K562 (cell line): ENCODE measurements around the gene PPP6R3. TPM values are rescaled to one million over a fixed set of nuclear protein-coding genes. Genes with fewer than 3 reads are reported as not detected.

Experiments
- ATAC-seq: fragments of 200-7000 bp; cut with Tn5 transposase; 3 replicates; pipeline ENCODE4 v1.9.1; 2020; ENCODE audit warnings: moderate library complexity
- BruUV-seq: library from RNA; stranded (reverse); fragments of 400-500 nt; replicated peaks from 2 replicates; lab custom pipeline; 2021; lab: Mats Ljungman, UMichigan
- CTCF ChIA-PET: fragments of 300-600 bp; formaldehyde crosslinking; extraction: SDS; loops from one replicate; lab custom pipeline; 2021; ENCODE audit warnings: low intra/inter-chr PET ratio; lab: Yijun Ruan, JAX
- POLR2A ChIA-PET: fragments of 300-600, 350-650 bp; sonication (Branson Sonifier 250); formaldehyde crosslinking; extraction: SDS; loops from one replicate; lab custom pipeline; 2021; ENCODE audit warnings: antibody characterized with exemption, inconsistent platforms; lab: Yijun Ruan, JAX
- DNase-seq, 4 experiments: peaks; one replicate each; pipeline versions ENCODE4 v3.0.0 to v3.0.0-alpha.2; 2011 to 2018; ENCODE audit warnings: low spot score in 3 of 4, mixed read lengths in 3 of 4; ENCODE audit errors: extremely low read depth in 1 of 4
- FAIRE-seq: peaks from 2 replicates; lab custom pipeline; 2011; peaks lifted over from hg19 to GRCh38; lab: Jason Lieb, UNC
- H2AFZ ChIP-seq: 2 replicates; pipeline ENCODE4 v1.6.0; 2011; ENCODE audit warnings: low read depth, low read length, control low read depth, inconsistent platforms
- H3K27ac ChIP-seq: fragments of 200-600 bp; 3 replicates; pipeline ENCODE4 v1.8.0; 2011; ENCODE audit warnings: low read depth, mild to moderate bottlenecking, control low read depth, inconsistent platforms, low read length, moderate library complexity, mixed read lengths; ENCODE audit errors: extremely low read depth
- H3K27me3 ChIP-seq, 2 experiments: fragments of 300-600 bp in 1 of 2; 2 replicates in 1 of 2; 3 replicates in 1 of 2; pipeline versions ENCODE4 v1.6.0 to v1.8.0; 2011; ENCODE audit warnings: inconsistent platforms in 2 of 2, low read length in 2 of 2, mild to moderate bottlenecking in 1 of 2, mixed read lengths in 1 of 2, moderate library complexity in 1 of 2; ENCODE audit not compliant: control insufficient read depth in 2 of 2, insufficient read depth in 2 of 2
- H3K36me3 ChIP-seq: fragments of 300-600 bp; 3 replicates; pipeline ENCODE4 v1.8.0; 2011; ENCODE audit warnings: mild to moderate bottlenecking, low read length, inconsistent platforms; ENCODE audit not compliant: control insufficient read depth, insufficient read depth
- H3K4me1 ChIP-seq, 2 experiments: fragments of 200-600 bp in 1 of 2; replicated peaks in 1 of 2; 2 replicates in 1 of 2; 3 replicates in 1 of 2; pipeline versions ENCODE4 v1.5.1 to v1.8.0; 2011; ENCODE audit warnings: inconsistent platforms in 2 of 2, low read length in 2 of 2, mild to moderate bottlenecking in 1 of 2, mixed read lengths in 1 of 2, moderate library complexity in 1 of 2; ENCODE audit not compliant: control insufficient read depth in 2 of 2, insufficient read depth in 2 of 2
- H3K4me2 ChIP-seq: 2 replicates; pipeline ENCODE4 v1.6.1; 2011; ENCODE audit warnings: low read length, control low read depth, inconsistent platforms, mixed read lengths; ENCODE audit not compliant: insufficient read depth
- H3K4me3 ChIP-seq: fragments of 200-600 bp; sonication (generic), shearing (Covaris generic); 2 replicates; pipeline ENCODE4 v1.5.1; 2016; ENCODE audit warnings: control low read depth, inconsistent platforms
- H3K79me2 ChIP-seq: fragments of 200-600 bp; 3 replicates; pipeline ENCODE4 v1.8.0; 2011; ENCODE audit warnings: low read length, inconsistent platforms; ENCODE audit not compliant: control insufficient read depth, insufficient read depth
- H3K9ac ChIP-seq, 2 experiments: 2 replicates each; pipeline versions ENCODE4 v1.6.0 to v1.6.1; 2011; ENCODE audit warnings: low read depth in 2 of 2, low read length in 2 of 2, control low read depth in 1 of 2, inconsistent platforms in 1 of 2, mild to moderate bottlenecking in 1 of 2, mixed read lengths in 1 of 2; ENCODE audit not compliant: insufficient read depth in 1 of 2
- H3K9me1 ChIP-seq: one replicate; pipeline ENCODE4 v1.6.0; 2011; ENCODE audit warnings: inconsistent platforms, mild to moderate bottlenecking, low read length, moderate library complexity; ENCODE audit not compliant: control insufficient read depth, insufficient read depth
- H3K9me3 ChIP-seq: replicated peaks from 2 replicates; pipeline ENCODE4 v1.5.1; 2011; ENCODE audit warnings: low read depth, low read length, inconsistent platforms; ENCODE audit not compliant: control insufficient read depth, insufficient read depth
- H4K20me1 ChIP-seq: replicated peaks from 2 replicates; pipeline ENCODE4 v1.6.1; 2011; ENCODE audit warnings: low read length, inconsistent platforms, mixed read lengths; ENCODE audit not compliant: control insufficient read depth, insufficient read depth
- CBX8 ChIP-seq: fragments of 200-600 bp; sonication (generic); IDR thresholded peaks from 2 replicates; pipeline ENCODE4 v1.6.1; 2012; ENCODE audit warnings: borderline replicate concordance, mixed run types, low read depth, mild to moderate bottlenecking, moderate library complexity, mixed read lengths, low read length, control low read depth, inconsistent platforms; ENCODE audit not compliant: poor library complexity, severe bottlenecking; ENCODE audit errors: extremely low read depth
- CSDE1 ChIP-seq, 2 experiments: fragments of 450-650 bp; IDR thresholded peaks; 2 replicates each; pipeline ENCODE4 v1.6.1; 2016; ENCODE audit warnings: mild to moderate bottlenecking in 1 of 2
- HMG20A ChIP-seq: fragments of 450-650 bp; formaldehyde crosslinking; conservative IDR thresholded peaks from 2 replicates; pipeline ENCODE4 v1.4.0; 2020; ENCODE audit warnings: mild to moderate bottlenecking, mixed read lengths
- KDM5B ChIP-seq: fragments of 200-600 bp; sonication (generic); IDR thresholded peaks from 2 replicates; pipeline ENCODE4 v1.6.1; 2012; ENCODE audit warnings: low read depth, mild to moderate bottlenecking, moderate library complexity, low read length, control low read depth, inconsistent platforms; ENCODE audit not compliant: insufficient replicate concordance
- MNT ChIP-seq, 2 experiments: fragments of 450-650 bp; conservative IDR thresholded peaks; 2 replicates each; pipeline ENCODE4 v1.6.1; 2017; ENCODE audit warnings: mild to moderate bottlenecking in 2 of 2, moderate library complexity in 2 of 2
- MTA2 ChIP-seq: fragments of 450-650 bp; IDR thresholded peaks from 2 replicates; pipeline ENCODE4 v1.6.1; 2016; ENCODE audit warnings: low read depth
- NFATC3 ChIP-seq: fragments of 450-650 bp; IDR thresholded peaks from 2 replicates; pipeline ENCODE4 v1.6.1; 2017; ENCODE audit warnings: mild to moderate bottlenecking
- PRMT5 ChIP-seq: sonication (generic); formaldehyde crosslinking; IDR thresholded peaks from 2 replicates; pipeline ENCODE4 v1.5.0; 2020; ENCODE audit warnings: missing genetic modification reagents
- RFX5 ChIP-seq: IDR thresholded peaks from 2 replicates; pipeline ENCODE4 v1.6.1; 2011; ENCODE audit warnings: low read depth, mild to moderate bottlenecking, improper control_type of control experiment, low read length
- SRSF9 ChIP-seq: fragments of 200-400 bp; formaldehyde crosslinking; IDR thresholded peaks from 2 replicates; pipeline ENCODE4 v1.6.1; 2017; ENCODE audit warnings: low read depth, low read length, borderline replicate concordance
- ZBTB33 ChIP-seq: sonication (generic); formaldehyde crosslinking; IDR thresholded peaks from 2 replicates; pipeline ENCODE4 v1.8.1; 2023; ENCODE audit warnings: mild to moderate bottlenecking, missing genetic modification reagents
- ZBTB5 ChIP-seq: fragments of 450-650 bp; IDR thresholded peaks from 2 replicates; pipeline ENCODE4 v1.6.1; 2017; ENCODE audit warnings: antibody characterized with exemption
- ZNF384 ChIP-seq: IDR thresholded peaks from 2 replicates; pipeline ENCODE4 v1.6.1; 2012; ENCODE audit warnings: low read depth, low read length, improper control_type of control experiment
- ZNF583 ChIP-seq: fragments of 250-450 bp; sonication (Bioruptor Pico); IDR thresholded peaks from 2 replicates; pipeline ENCODE4 v1.4.0; 2020
- WGBS: fragments of 100-300 bp; shearing (Covaris generic); methylation state at CpG from one replicate; pipeline ENCODE4 v1.1.6; 2016; ENCODE audit warnings: low coverage, mixed read lengths; ENCODE audit not compliant: insufficient coverage; ENCODE audit errors: missing lambda C conversion rate; 5-methylcytosine and 5-hydroxymethylcytosine counted together
- in situ Hi-C: fragments of 300-500 bp; cut with MboI; formaldehyde crosslinking; loops from 4 replicates; pipeline ENCODE4 v1.15.0; 2018; ENCODE audit warnings: inconsistent platforms, mixed read lengths
- intact Hi-C: fragments of 100-400 bp; cut with micrococcal nuclease; formaldehyde crosslinking; loops from 2 replicates; pipeline ENCODE4 v1.14.2; 2022
- polyA plus RNA-seq, 8 experiments: library from polyadenylated mRNA; depleted of rRNA in 4 of 8; stranded (reverse) in 5 of 8; unstranded in 3 of 8; fragments of >200 nt; fragmentation: Nextera tagmentation in 2 of 8; fragmentation: Illumina TruSeq in 1 of 8; extraction: Ambion mirVana in 2 of 8; extraction: Trizol in 1 of 8; gene quantifications; 2 replicates each; pipeline versions ENCODE4 v1.2.1 to v1.2.3, GENCODE V29; 2011 to 2014; ENCODE audit warnings: inconsistent platforms in 1 of 8, missing spikeins in 1 of 8
- total RNA-seq, 7 experiments: library from RNA; depleted of rRNA in 6 of 7; stranded (reverse); fragments of >200 nt in 6 of 7; fragmentation: Illumina TruSeq in 2 of 7; extraction: Trizol in 2 of 7; gene quantifications; 2 replicates each; pipeline versions ENCODE4 v1.2.1 to v1.2.3, GENCODE V29; 2011 to 2021; ENCODE audit warnings: low replicate concordance in 1 of 7

PPP6R3 gene
- total and polyA plus RNA-seq, 9 of the 15 experiments (the other 6 are each of a cell fraction or from before 2014, with no cell fraction given), result 20.3 to 117 (median 80.6) TPM

- Histone ChIP-seq H3K36me3 (peaks cover 94% of the 10 kb centered on the region), H3K9me1 (no peaks in the 10 kb centered on the region), H2AFZ (no peak overlapping the region), H3K27ac (no peak overlapping the region), H3K4me1 (no peaks in the 10 kb centered on the region), H3K4me3 (no peak overlapping the region), H3K27me3 (no peaks in the 10 kb centered on the region), H4K20me1 (no peaks in the 10 kb centered on the region; the same call in 1 of the 2 replicates), H3K4me2 (no peak overlapping the region), H3K9me3 (no peaks in the 10 kb centered on the region), H3K9ac (no peak overlapping the region), H3K79me2 (peaks cover 15% of the 10 kb centered on the region; the same call in 1 of the 3 replicates)
- intact Hi-C loops (no loop called here), in situ Hi-C loops (no loop called here)
- ChIA-PET CTCF (no interaction called here), POLR2A (interaction anchor here (0.7 kb wide), 1 partner anchor 18 kb away, joined by 3 read pairs; no protein-coding TSS in a partner anchor)
- ATAC-seq (no peak), DNase-seq (no peak), FAIRE-seq (no peak)
- 91% methylated on average over 3 of the region's 3 CpGs for WGBS
- TF ChIP-seq RFX5 (no peak), NFATC3 (no peak), PRMT5 (CRISPR knock-in tag) (no peak), ZNF384 (no peak), MNT (conservative IDR thresholded peaks at IDR 0.05) (no peak), CSDE1 (IDR thresholded peaks at IDR 0.05) (no peak), CBX8 (no peak), ZBTB33 (CRISPR knock-in tag) (no peak), KDM5B (no peak), SRSF9 (no peak), HMG20A (CRISPR knock-in tag) (no peak), ZNF583 (CRISPR knock-in tag) (no peak), ZBTB5 (no peak), MTA2 (no peak)
- no TSS peak for BruUV-seq
Observed at GRCh38 chr11:68551777-68552176, 91.2 kb downstream of the PPP6R3 start.
